Mammary epithelial cell (primary cell): Measurements from ENCODE around the gene BRWD1.

Experiments
- CTCF ChIP-seq, 2 donors: IDR thresholded peaks in 1 of 2; conservative IDR thresholded peaks in 1 of 2; 2 replicates each; pipeline ENCODE4 v1.5.1; 2011 to 2012; ENCODE audit warnings: inconsistent platforms in 2 of 2, low read length in 2 of 2, mild to moderate bottlenecking in 2 of 2, control low read depth in 1 of 2, low read depth in 1 of 2; ENCODE audit not compliant: insufficient read depth in 1 of 2; ENCODE audit errors: extremely low read depth in 1 of 2
- EZH2 ChIP-seq: IDR thresholded peaks from 2 replicates; pipeline ENCODE4 v1.6.1; 2012; ENCODE audit warnings: low read length, inconsistent platforms, borderline replicate concordance

DNA sequence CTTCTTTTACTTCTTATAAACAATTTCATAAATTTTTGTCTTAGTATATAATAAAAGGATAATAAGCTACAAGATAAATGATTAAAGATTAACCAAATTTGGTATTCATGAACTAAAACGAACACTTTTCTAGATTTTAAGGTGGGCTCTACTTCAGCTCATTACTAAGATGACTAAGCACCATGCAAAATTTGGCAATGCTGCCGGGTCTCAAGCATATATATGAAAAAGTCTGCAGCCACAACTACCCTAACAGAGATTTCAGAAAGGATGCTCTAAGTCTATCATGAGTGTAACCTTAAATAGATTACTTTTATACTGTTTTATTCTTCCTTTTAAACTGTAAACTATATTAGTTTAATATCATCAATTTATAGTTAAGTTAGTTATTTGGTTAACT lies 47.8 kb downstream of the BRWD1 start:
- TF ChIP-seq CTCF (conservative IDR thresholded peaks at IDR 0.05 in 1 of 2, IDR thresholded peaks at IDR 0.05 in 1 of 2; ENCODE audit: extremely low read depth in 1 of 2, insufficient read depth in 1 of 2, low read depth in 1 of 2, low read length in 2 of 2) (no peak), EZH2 (no peak)
